ENCODE measurements around the gene AAR2. TPM values are rescaled to one million over a fixed set of nuclear protein-coding genes. Genes with fewer than 3 reads are reported as not detected.

AAR2 gene
- total RNA-seq, 4 donors from 2014 or later = 18.7 to 25.5 (median 24.1) TPM

DNA sequence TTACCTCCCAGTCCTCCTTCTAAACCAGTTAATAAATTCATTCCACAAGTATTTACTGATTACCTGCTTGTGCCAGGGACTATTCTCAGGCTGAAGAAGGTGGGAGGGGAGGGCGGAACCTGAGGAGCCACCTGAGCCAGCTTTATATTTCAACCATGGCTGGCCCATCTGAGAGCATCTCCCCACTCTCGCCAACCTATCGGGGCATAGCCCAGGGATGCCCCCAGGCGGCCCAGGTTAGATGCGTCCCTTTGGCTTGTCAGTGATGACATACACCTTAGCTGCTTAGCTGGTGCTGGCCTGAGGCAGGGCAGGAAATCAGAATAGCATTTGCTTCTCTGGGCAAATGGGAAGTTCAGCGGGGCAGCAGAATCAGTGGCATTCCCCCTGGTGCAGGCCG is 4.9 kb upstream of the AAR2 start:
- Histone ChIP-seq H3K27ac (no peak overlapping the region), H3K4me1 (peaks cover 4 to 7% (median 6%) of the 10 kb centered on the region in 4 donors), H3K4me3 (no peak overlapping the region), H3K27me3 (no peaks in the 10 kb centered on the region), H3K36me3 (no peaks in the 10 kb centered on the region), H3K9me3 (no peaks in the 10 kb centered on the region)
- DNase-seq = no peak
- WGBS, 2 donors (ENCODE audit: low coverage in 1 of 2) = 89 to 90% methylated on average over 3 to 7 of the region's 7 CpGs
- in situ Hi-C loops (cut with MboI; ENCODE audit: low pct_ligation_motif_present in 1 of 4, low pct_unique_long_range_greater_than_20kb in 1 of 4, low sequenced_read_pairs in 3 of 4) (no loop called here), intact Hi-C loops (cut with DNase I; ENCODE audit: low total_unique reads) (no loop called here)
- TF ChIP-seq POLR2AphosphoS5 (IDR thresholded peaks at IDR 0.05) (no peak), POLR2A (IDR thresholded peaks at IDR 0.05) (no peak), EP300 (IDR thresholded peaks at IDR 0.05; ENCODE audit: low read depth) (no peak)
- TF ChIP-seq, protein P1, sequence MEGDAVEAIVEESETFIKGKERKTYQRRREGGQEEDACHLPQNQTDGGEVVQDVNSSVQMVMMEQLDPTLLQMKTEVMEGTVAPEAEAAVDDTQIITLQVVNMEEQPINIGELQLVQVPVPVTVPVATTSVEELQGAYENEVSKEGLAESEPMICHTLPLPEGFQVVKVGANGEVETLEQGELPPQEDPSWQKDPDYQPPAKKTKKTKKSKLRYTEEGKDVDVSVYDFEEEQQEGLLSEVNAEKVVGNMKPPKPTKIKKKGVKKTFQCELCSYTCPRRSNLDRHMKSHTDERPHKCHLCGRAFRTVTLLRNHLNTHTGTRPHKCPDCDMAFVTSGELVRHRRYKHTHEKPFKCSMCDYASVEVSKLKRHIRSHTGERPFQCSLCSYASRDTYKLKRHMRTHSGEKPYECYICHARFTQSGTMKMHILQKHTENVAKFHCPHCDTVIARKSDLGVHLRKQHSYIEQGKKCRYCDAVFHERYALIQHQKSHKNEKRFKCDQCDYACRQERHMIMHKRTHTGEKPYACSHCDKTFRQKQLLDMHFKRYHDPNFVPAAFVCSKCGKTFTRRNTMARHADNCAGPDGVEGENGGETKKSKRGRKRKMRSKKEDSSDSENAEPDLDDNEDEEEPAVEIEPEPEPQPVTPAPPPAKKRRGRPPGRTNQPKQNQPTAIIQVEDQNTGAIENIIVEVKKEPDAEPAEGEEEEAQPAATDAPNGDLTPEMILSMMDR (IDR thresholded peaks at IDR 0.05) = no peak

DNA sequence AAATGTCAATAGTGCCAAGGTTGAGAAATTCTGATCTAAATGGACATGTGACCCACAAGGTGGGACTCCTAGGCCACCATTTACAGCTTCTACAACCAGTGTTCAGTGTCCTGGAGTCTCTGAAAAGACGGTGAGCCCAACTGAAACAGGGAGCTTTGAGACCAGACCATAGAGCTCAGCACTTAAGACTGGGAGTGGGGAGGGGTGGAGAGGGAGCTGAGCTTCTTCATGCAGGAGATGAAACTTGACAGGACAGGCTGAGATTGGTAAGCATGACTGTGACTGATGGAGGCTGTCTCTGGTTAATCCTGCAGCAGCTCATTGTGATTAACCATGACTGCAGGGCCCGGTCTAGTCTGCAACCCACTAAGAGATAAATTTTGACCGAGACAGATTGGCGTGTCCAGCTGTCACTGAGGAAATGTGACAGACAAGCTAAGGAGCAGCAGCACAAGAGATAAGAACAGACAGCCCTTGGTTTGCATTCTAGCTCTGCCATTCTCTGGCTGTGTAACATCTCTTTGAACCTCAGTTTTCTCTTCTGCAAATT is 1.4 kb upstream of the AAR2 start:
- intact Hi-C loops (cut with DNase I; ENCODE audit: low total_unique reads) (no loop called here), in situ Hi-C loops (cut with MboI; ENCODE audit: low pct_ligation_motif_present in 1 of 4, low pct_unique_long_range_greater_than_20kb in 1 of 4, low sequenced_read_pairs in 3 of 4) (no loop called here)
- H3K9me3 ChIP-seq = no peaks in the 10 kb centered on the region
- peaks cover 16 to 22% (median 20%) of the 10 kb centered on the region in 4 donors for H3K4me1 ChIP-seq
- H3K36me3 ChIP-seq = no peaks in the 10 kb centered on the region
- TF ChIP-seq POLR2AphosphoS5 (IDR thresholded peaks at IDR 0.05) (no peak), EP300 (IDR thresholded peaks at IDR 0.05; ENCODE audit: low read depth) (no peak), POLR2A (IDR thresholded peaks at IDR 0.05) (no peak)
- TF ChIP-seq, protein P1 (IDR thresholded peaks at IDR 0.05) = no peak
- no peak for DNase-seq
- no peak overlapping the region for H3K27ac ChIP-seq
- WGBS, 2 donors (ENCODE audit: low coverage in 1 of 2) = 87 to 93% methylated on average over 3 to 4 of the region's 4 CpGs
- no peaks in the 10 kb centered on the region for H3K27me3 ChIP-seq
- H3K4me3 ChIP-seq = no peak overlapping the region

DNA sequence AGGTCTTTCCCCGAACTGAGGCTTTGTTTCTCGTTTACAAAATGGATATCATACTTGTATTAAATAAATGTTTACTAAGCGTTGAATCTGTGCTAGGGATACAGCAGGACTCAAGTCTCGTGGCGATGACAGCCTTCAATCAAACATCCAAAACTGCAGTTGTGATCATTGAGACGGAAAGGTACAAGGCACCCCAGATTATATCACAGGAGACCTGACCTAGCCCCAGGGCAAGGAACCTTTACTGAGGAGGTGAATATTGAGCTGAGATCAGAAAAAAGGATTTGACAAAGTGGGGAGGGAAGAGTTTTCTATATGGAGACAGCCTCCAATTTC is 476 bp downstream of the AAR2 start:
- Histone ChIP-seq H3K36me3 (peaks cover 0 to 18% (median 4%) of the 10 kb centered on the region in 4 donors), H3K4me1 (peaks cover 16 to 22% (median 20%) of the 10 kb centered on the region in 4 donors), H3K27ac (peak overlapping the region; percentile 73 to 89 (median 82)), H3K9me3 (no peaks in the 10 kb centered on the region), H3K27me3 (no peaks in the 10 kb centered on the region), H3K4me3 (peak overlapping the region; percentile 60 to 95 (median 78))
- intact Hi-C loops (cut with DNase I; ENCODE audit: low total_unique reads) = no loop called here
- WGBS, 2 donors (ENCODE audit: low coverage in 1 of 2) = 0 to 1% methylated on average over 4 to 6 of the region's 6 CpGs
- in situ Hi-C loops (cut with MboI; ENCODE audit: low pct_ligation_motif_present in 1 of 4, low pct_unique_long_range_greater_than_20kb in 1 of 4, low sequenced_read_pairs in 3 of 4) = no loop called here
- TF ChIP-seq POLR2A (IDR thresholded peaks at IDR 0.05) = no peak
- TF ChIP-seq, protein P1 (IDR thresholded peaks at IDR 0.05) = no peak
- no peak for TF ChIP-seq POLR2AphosphoS5 (IDR thresholded peaks at IDR 0.05)
- no peak for TF ChIP-seq EP300 (IDR thresholded peaks at IDR 0.05; ENCODE audit: low read depth)
- no peak for DNase-seq

DNA sequence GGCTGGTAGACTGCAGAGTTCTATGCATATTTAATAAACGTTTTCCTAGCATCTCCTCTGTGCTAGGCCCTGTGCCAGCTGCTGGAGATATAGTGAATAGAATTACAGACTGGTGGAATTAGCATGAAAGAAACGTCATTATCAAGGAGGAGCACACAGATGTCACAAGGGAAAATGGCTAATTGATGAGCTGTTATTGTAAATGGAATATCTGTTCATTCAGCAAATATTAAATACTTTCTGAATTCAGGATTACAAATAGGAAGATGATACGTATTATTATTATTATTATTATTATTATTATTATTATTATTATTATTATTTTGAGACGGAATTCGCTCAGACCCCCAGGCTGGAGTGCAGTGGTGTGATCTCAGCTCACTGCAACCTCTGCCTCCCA is 1.2 kb downstream of the AAR2 start:
- 61 to 63% methylated on average over 5 of the region's 5 CpGs for WGBS, 2 donors (ENCODE audit: low coverage in 1 of 2)
- in situ Hi-C loops (cut with MboI; ENCODE audit: low pct_ligation_motif_present in 1 of 4, low pct_unique_long_range_greater_than_20kb in 1 of 4, low sequenced_read_pairs in 3 of 4) (no loop called here), intact Hi-C loops (cut with DNase I; ENCODE audit: low total_unique reads) (no loop called here)
- Histone ChIP-seq H3K27me3 (no peaks in the 10 kb centered on the region), H3K36me3 (peaks cover 0 to 20% (median 4%) of the 10 kb centered on the region in 4 donors), H3K9me3 (no peaks in the 10 kb centered on the region), H3K4me1 (peaks cover 16 to 22% (median 20%) of the 10 kb centered on the region in 4 donors), H3K4me3 (peak overlapping the region in 3 of 4 donors; percentile 60 to 95 (median 94)), H3K27ac (no peak overlapping the region)
- no peak for DNase-seq
- TF ChIP-seq POLR2AphosphoS5 (IDR thresholded peaks at IDR 0.05) (no peak), POLR2A (IDR thresholded peaks at IDR 0.05) (no peak)
- TF ChIP-seq, protein P1 (IDR thresholded peaks at IDR 0.05) = no peak

Data from transverse colon (tissue), 4 donors.